PFSK-1 (cell line): ENCODE data around the gene ELAVL4.

ENCODE experiments used
- POLR2AphosphoS5 ChIP-seq: IDR thresholded peaks from 2 replicates; pipeline ENCODE4 v1.6.1; 2012; ENCODE audit warnings: low read depth, mild to moderate bottlenecking, control low read depth, low read length, moderate library complexity
- SIN3A ChIP-seq: IDR thresholded peaks from 2 replicates; pipeline ENCODE4 v1.6.1; 2012; ENCODE audit warnings: mild to moderate bottlenecking, low read length, moderate library complexity, borderline replicate concordance; ENCODE audit not compliant: insufficient read depth
- TAF1 ChIP-seq: IDR thresholded peaks from 2 replicates; pipeline ENCODE4 v1.6.1; 2012; ENCODE audit warnings: low read length, control low read depth, borderline replicate concordance; ENCODE audit not compliant: insufficient read depth
- TF ChIP-seq, protein P1 (sequence below), 2 experiments: IDR thresholded peaks; 2 replicates each; pipeline versions ENCODE4 v1.6.1 to v1.8.0; 2011 to 2012; ENCODE audit warnings: low read depth in 2 of 2, low read length in 2 of 2, control low read depth in 1 of 2, inconsistent platforms in 1 of 2, mild to moderate bottlenecking in 1 of 2, moderate library complexity in 1 of 2; ENCODE audit not compliant: insufficient read depth in 1 of 2

DNA sequence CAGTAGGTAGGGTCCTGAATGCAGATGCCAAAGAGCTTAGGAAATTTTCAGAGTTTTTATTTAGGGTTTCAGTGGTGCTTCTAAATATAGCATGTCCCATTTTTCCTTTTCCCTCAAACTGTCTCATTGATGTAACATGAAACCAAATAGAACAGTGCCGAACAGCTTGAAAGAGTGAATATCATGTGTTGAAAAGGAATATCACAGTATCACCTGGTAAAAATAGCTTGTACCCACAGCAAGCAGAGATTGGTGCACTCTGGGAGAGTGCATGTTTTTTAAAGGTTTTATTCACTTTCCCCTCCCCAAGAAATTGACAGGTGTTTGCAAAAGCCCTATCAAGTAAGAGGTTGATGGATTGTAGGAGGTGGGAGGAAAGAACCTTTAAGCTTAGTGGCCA lies 41.9 kb upstream of the ELAVL4 start:
- TF ChIP-seq TAF1, result no peak
- no peak for TF ChIP-seq POLR2AphosphoS5
- no peak for TF ChIP-seq SIN3A
- TF ChIP-seq, protein P1, sequence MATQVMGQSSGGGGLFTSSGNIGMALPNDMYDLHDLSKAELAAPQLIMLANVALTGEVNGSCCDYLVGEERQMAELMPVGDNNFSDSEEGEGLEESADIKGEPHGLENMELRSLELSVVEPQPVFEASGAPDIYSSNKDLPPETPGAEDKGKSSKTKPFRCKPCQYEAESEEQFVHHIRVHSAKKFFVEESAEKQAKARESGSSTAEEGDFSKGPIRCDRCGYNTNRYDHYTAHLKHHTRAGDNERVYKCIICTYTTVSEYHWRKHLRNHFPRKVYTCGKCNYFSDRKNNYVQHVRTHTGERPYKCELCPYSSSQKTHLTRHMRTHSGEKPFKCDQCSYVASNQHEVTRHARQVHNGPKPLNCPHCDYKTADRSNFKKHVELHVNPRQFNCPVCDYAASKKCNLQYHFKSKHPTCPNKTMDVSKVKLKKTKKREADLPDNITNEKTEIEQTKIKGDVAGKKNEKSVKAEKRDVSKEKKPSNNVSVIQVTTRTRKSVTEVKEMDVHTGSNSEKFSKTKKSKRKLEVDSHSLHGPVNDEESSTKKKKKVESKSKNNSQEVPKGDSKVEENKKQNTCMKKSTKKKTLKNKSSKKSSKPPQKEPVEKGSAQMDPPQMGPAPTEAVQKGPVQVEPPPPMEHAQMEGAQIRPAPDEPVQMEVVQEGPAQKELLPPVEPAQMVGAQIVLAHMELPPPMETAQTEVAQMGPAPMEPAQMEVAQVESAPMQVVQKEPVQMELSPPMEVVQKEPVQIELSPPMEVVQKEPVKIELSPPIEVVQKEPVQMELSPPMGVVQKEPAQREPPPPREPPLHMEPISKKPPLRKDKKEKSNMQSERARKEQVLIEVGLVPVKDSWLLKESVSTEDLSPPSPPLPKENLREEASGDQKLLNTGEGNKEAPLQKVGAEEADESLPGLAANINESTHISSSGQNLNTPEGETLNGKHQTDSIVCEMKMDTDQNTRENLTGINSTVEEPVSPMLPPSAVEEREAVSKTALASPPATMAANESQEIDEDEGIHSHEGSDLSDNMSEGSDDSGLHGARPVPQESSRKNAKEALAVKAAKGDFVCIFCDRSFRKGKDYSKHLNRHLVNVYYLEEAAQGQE (IDR thresholded peaks at IDR 0.05; ENCODE audit: insufficient read depth in 1 of 2, low read depth in 2 of 2, low read length in 2 of 2), result no peak
